Measurements from ENCODE around the gene CRELD2. TPM values are rescaled to one million over a fixed set of nuclear protein-coding genes. Genes with fewer than 3 reads are reported as not detected.

CRELD2 gene
- polyA plus RNA-seq, 1 donor (not counting 4 experiments of a cell fraction or from before 2014, with no cell fraction given), result 33.5 TPM

- TF ChIP-seq EZH2 (IDR thresholded peaks at IDR 0.05; ENCODE audit: low read length) (no peak), CTCF (optimal IDR thresholded peaks at IDR 0.05 in 1 of 3, IDR thresholded peaks at IDR 0.05 in 1 of 3, conservative IDR thresholded peaks at IDR 0.05 in 1 of 3; ENCODE audit: extremely low read depth in 1 of 3, insufficient read depth in 2 of 3, low read length in 3 of 3) (no peak)
- DNase-seq (ENCODE audit: low read depth, low spot score) (no peak), FAIRE-seq (no peak)
- H2AFZ ChIP-seq (ENCODE audit: control insufficient read depth, low read length), result no peak overlapping the region
- H3K9me1 ChIP-seq (ENCODE audit: control insufficient read depth, extremely low read depth, insufficient read depth, low read length), result no peaks in the 10 kb centered on the region
- dilution Hi-C loops (cut with MboI; ENCODE audit: extremely low pct_ligation_motif_present, low sequenced_read_pairs), result no loop called here
- H3K9me3 ChIP-seq (ENCODE audit: control insufficient read depth, low read depth, low read length), result no peaks in the 10 kb centered on the region
- peaks cover 11 to 15% of the 10 kb centered on the region in 2 experiments for H3K36me3 ChIP-seq (ENCODE audit: control insufficient read depth in 2 of 2, extremely low read depth in 1 of 2, insufficient read depth in 2 of 2, low read length in 2 of 2)
- H3K27ac ChIP-seq (ENCODE audit: control insufficient read depth, insufficient read depth, low read length), result no peak overlapping the region
- H3K27me3 ChIP-seq (ENCODE audit: control insufficient read depth, extremely low read depth, insufficient read depth, low read length), result no peaks in the 10 kb centered on the region
- no peak overlapping the region for H3K4me3 ChIP-seq (ENCODE audit: control insufficient read depth in 2 of 3, extremely low read depth in 1 of 3, insufficient read depth in 2 of 3, low read depth in 1 of 3, low read length in 3 of 3)
- no peaks in the 10 kb centered on the region for H3K79me2 ChIP-seq (ENCODE audit: control insufficient read depth, insufficient read depth, low read length)
- no peak overlapping the region for H3K4me2 ChIP-seq (ENCODE audit: control insufficient read depth, extremely low read depth, insufficient read depth, low read depth, low read length)
- peaks cover 3% of the 10 kb centered on the region for H3K4me1 ChIP-seq (ENCODE audit: control insufficient read depth, extremely low read depth, insufficient read depth, low read length)
- H3K9ac ChIP-seq (ENCODE audit: control insufficient read depth, extremely low read depth, insufficient read depth, low read length), result no peak overlapping the region
- H4K20me1 ChIP-seq (ENCODE audit: control insufficient read depth, extremely low read depth, insufficient read depth, low read length), result no peaks in the 10 kb centered on the region
Measured at GRCh38 chr22:49892226-49892899, 26.1 kb upstream of the CRELD2 start.

- FAIRE-seq, result no peak
- DNase-seq (ENCODE audit: low read depth, low spot score), result no peak
- Histone ChIP-seq H3K36me3 (ENCODE audit: control insufficient read depth in 2 of 2, extremely low read depth in 1 of 2, insufficient read depth in 2 of 2, low read length in 2 of 2) (peaks cover 11 to 13% of the 10 kb centered on the region in 2 experiments), H3K4me1 (ENCODE audit: control insufficient read depth, extremely low read depth, insufficient read depth, low read length) (peaks cover 3% of the 10 kb centered on the region), H3K9ac (ENCODE audit: control insufficient read depth, extremely low read depth, insufficient read depth, low read length) (no peak overlapping the region), H4K20me1 (ENCODE audit: control insufficient read depth, extremely low read depth, insufficient read depth, low read length) (no peaks in the 10 kb centered on the region), H3K27ac (ENCODE audit: control insufficient read depth, insufficient read depth, low read length) (no peak overlapping the region), H3K9me1 (ENCODE audit: control insufficient read depth, extremely low read depth, insufficient read depth, low read length) (no peaks in the 10 kb centered on the region), H3K4me3 (ENCODE audit: control insufficient read depth in 2 of 3, extremely low read depth in 1 of 3, insufficient read depth in 2 of 3, low read depth in 1 of 3, low read length in 3 of 3) (no peak overlapping the region), H3K27me3 (ENCODE audit: control insufficient read depth, extremely low read depth, insufficient read depth, low read length) (no peaks in the 10 kb centered on the region), H3K4me2 (ENCODE audit: control insufficient read depth, extremely low read depth, insufficient read depth, low read depth, low read length) (no peak overlapping the region), H3K9me3 (ENCODE audit: control insufficient read depth, low read depth, low read length) (no peaks in the 10 kb centered on the region), H3K79me2 (ENCODE audit: control insufficient read depth, insufficient read depth, low read length) (no peaks in the 10 kb centered on the region), H2AFZ (ENCODE audit: control insufficient read depth, low read length) (no peak overlapping the region)
- no peak for TF ChIP-seq EZH2 (IDR thresholded peaks at IDR 0.05; ENCODE audit: low read length)
- no peak for TF ChIP-seq CTCF (optimal IDR thresholded peaks at IDR 0.05 in 1 of 3, IDR thresholded peaks at IDR 0.05 in 1 of 3, conservative IDR thresholded peaks at IDR 0.05 in 1 of 3; ENCODE audit: extremely low read depth in 1 of 3, insufficient read depth in 2 of 3, low read length in 3 of 3)
- dilution Hi-C loops (cut with MboI; ENCODE audit: extremely low pct_ligation_motif_present, low sequenced_read_pairs), result no loop called here
Measured at GRCh38 chr22:49893025-49893424, 25.4 kb upstream of the CRELD2 start.
